Stomach (tissue), 4 donors: ENCODE data around the gene MYO1H.

ENCODE experiments used
- EP300 ChIP-seq: sonication (generic); formaldehyde crosslinking; IDR thresholded peaks from one replicate; pipeline ENCODE4 v1.6.1; 2017; ENCODE audit warnings: antibody characterized with exemption
- POLR2A ChIP-seq, 4 donors: fragments of 450-650 bp; IDR thresholded peaks; one replicate each; pipeline ENCODE4 v1.6.1; 2016; ENCODE audit warnings: antibody characterized with exemption in 4 of 4, control low read depth in 2 of 4, mild to moderate bottlenecking in 1 of 4, moderate library complexity in 1 of 4
- TF ChIP-seq, protein P1 (sequence below), 7 experiments: fragments of 450-650 bp in 4 of 7; fragments of 200-600 bp in 3 of 7; sonication (generic) in 3 of 7; IDR thresholded peaks; one replicate each; pipeline ENCODE4 v1.5.1; 2016 to 2019; ENCODE audit warnings: antibody characterized with exemption in 7 of 7, control low read depth in 2 of 7, mild to moderate bottlenecking in 1 of 7

DNA sequence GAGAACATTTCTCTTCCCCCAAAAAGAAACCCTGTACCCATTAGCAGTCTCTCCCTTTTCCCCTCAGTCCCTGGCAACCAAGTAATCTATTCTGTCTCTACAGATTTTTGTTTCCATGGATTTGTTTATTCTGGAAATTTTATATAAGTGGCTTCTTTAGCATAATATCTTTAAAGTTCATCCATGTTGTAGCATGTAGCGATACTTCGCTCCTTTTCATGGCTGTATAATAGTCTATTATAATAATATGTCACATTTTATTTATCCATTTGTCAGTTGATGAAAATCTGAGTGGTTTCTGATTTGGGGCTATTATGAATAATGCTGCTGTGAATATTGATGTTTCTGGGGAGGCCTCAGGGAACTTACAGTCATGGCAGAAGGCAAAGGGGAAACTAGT is 12.8 kb upstream of the MYO1H start:
- TF ChIP-seq POLR2A (IDR thresholded peaks at IDR 0.05) (no peak), EP300 (no peak)
- TF ChIP-seq, protein P1, sequence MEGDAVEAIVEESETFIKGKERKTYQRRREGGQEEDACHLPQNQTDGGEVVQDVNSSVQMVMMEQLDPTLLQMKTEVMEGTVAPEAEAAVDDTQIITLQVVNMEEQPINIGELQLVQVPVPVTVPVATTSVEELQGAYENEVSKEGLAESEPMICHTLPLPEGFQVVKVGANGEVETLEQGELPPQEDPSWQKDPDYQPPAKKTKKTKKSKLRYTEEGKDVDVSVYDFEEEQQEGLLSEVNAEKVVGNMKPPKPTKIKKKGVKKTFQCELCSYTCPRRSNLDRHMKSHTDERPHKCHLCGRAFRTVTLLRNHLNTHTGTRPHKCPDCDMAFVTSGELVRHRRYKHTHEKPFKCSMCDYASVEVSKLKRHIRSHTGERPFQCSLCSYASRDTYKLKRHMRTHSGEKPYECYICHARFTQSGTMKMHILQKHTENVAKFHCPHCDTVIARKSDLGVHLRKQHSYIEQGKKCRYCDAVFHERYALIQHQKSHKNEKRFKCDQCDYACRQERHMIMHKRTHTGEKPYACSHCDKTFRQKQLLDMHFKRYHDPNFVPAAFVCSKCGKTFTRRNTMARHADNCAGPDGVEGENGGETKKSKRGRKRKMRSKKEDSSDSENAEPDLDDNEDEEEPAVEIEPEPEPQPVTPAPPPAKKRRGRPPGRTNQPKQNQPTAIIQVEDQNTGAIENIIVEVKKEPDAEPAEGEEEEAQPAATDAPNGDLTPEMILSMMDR (IDR thresholded peaks at IDR 0.05): no peak
